Dedifferentiated amniotic fluid mesenchymal stem cell (primary cell): ENCODE data around the gene LGALS3.
A peak's percentile ranks its signal among the peaks of the same experiment; 100 is the strongest.

Experiments
- DNase-seq: peaks from one replicate; pipeline ENCODE4 v3.0.0-alpha.2; 2016; ENCODE audit errors: extremely low spot score

Gene LGALS3

DNA sequence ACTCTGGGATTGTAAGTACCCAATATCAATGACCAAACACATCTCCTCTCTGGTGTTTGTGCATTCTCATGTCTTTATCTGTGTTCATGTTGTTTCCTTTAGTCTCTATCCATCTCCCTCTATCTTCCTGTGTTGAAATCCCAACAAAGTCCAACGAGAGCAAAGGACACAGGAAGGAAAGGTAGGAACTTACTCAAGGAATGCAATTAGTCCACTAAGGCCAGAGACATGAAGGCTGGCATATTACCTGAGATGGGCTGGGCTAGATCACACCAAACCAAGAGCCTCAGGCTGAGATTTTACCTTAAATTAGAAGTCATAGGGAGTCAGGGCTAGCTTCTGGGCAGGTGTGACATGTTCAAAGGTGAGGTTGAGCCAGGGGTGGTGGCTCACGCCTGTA lies 14.3 kb upstream of the LGALS3 start:
- no peak for DNase-seq

DNA sequence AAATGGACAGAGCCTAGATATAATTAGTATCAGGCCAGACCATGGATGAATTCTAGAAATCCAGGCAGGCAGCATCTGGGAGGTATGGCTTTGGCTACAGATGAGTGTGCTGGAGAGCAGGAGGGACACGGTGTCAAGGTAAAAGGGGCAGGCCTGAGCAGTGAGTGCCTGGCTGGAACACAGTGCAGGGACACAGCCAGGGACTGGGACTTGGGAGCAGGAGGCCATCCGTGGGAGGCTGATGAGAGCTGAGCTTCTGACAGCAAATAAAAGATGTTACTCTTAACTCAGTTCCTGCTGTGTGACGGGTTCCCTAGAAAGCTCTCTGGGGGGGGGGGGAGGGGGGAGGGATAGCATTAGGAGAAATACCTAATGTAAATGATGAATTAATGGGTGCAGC lies 13.6 kb upstream of the LGALS3 start:
- DNase-seq = no peak

DNA sequence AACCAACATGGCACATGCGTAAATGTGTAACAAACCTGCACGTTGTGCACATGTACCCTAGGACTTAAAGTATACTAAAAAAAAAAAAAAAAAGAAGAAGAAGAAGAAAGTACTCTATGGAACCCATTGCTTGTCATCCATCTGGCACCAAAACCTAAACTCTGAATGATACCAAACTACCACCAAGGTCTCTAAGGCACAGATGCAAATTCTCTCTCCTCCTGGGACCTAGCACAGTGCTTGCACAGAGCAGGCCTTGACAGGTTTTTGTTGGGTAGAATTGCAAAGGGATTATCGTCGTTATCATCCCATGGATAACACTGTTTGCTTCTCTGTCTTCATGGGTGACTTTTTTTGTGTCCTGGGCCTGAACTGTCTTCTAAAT lies 13.2 kb upstream of the LGALS3 start:
- DNase-seq = no peak

DNA sequence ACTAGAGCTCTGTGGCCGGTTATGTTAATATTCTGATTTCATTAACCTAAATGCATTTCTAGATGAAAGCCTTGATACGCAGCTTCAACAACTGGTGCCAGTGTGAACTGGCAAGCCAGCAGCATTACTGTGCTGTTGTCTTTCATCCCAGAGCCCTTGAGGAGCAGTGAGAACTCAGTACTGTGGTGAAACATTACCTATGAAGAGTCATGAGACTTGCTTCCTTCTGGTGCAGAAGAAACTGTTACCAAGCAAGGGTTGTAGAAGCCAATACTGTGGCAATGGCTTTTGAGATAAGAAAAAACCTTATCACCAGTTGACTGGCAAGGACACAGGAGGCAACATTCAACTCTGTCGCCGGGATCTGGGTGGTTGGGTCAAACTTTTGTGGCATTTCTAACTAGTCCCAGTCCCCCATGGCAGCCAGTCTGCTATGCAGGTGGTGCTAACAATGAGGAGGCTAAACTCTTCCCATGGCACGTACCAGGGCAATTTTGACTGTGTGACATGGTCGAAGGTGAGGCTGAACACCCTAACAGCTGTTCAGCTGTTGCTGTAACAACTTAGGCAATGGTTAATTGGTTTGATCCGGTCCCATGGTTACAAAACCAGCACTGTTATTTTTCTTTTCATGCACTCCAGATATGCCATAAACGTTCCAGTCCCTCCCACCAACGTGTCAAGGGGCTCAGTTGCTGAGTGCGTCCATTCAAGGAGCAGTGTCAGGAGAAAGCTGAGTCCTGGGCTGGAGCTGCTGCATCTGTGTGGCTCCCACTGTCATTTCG lies 12.6 kb upstream of the LGALS3 start:
- no peak for DNase-seq

DNA sequence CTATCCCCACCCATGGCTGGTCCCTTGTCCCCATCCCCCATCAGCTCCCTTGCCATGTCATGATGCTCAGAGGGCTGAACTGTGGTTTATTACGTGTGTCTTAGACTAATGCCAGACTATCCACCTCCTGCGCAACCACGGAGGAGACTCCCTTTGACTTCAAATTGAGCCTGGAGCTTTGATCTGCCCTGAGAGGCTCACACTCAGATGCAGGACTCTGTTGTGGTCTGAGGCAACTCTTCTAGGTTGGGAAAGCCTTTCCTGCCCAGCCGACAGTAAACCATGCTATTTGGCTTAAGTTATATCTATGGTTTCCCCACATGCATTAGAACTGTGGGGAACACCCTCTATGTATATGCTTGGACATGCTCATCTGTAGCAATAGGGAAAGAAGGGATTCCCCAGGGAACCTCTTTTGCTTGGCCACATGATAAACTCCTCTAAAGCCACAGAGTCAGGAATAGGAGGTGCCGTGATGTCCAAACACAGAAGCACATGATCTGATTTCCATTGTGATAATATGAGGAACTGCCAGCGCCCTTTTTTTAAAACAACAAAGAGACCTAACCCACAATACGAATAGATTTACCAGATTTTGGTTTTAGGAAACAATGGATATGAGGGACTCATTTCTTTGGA lies 11.1 kb upstream of the LGALS3 start:
- DNase-seq = no peak

DNA sequence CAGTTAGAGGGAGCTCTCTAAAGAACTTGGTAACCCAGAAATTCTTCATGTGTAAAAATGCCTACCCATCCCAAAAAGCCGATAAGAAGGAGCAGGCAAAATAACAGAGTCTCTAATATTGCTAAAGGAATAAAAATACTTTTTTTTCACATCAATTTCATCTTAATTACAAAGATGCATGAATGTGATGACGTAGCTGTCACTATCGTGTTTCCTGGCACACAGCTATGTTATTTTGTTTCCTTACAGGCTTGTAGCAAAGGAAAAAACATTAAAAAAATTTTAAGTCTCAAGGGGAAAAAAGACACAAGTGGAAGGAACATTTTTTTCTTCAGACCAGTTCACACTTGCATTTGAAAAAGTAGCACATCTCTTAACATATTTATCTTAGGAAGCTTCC lies 10.3 kb upstream of the LGALS3 start:
- DNase-seq = no peak

DNA sequence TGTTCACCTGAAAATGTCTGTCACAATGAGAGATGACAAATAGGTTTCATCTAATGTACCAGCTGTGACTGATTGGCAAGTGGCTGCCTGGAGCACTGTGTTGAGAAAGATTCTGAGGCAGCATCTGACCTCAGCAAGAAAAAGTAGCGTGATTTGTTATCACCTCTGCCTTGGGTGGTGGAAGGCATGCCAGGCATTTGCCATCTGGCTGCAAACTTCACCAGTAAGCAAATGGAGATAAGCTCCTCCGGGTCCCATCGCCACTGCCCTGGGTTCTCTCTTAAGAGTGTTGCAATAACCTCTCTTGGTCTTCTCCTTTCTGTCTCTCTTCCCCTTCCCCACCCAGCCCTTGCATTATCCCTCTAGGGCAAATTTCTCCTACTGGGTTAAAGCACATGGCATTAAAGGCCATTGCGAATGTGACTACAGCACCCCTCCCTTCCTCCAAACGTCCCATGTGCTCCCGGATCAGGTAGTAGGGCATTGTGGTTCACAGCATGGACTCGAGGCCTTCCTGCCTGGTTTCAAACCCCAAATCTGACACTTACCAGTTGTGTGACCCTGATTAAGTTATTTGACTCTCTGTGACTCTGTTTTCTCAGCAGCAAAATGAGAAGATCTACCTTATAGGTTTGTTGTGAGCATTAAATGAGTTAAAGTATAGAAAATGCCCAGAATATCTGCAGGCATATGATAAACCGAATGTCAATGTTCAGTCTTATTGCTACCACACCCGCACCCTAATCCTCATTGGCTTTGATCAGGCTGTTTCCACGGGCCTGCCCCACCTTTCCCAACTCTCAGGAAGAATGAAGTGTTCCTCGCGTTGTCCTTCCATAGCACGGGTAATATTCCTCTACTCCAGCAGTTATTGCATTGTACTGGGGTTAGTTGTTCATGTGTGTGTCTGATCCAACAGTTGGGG lies 8.2 kb upstream of the LGALS3 start:
- DNase-seq = no peak

DNA sequence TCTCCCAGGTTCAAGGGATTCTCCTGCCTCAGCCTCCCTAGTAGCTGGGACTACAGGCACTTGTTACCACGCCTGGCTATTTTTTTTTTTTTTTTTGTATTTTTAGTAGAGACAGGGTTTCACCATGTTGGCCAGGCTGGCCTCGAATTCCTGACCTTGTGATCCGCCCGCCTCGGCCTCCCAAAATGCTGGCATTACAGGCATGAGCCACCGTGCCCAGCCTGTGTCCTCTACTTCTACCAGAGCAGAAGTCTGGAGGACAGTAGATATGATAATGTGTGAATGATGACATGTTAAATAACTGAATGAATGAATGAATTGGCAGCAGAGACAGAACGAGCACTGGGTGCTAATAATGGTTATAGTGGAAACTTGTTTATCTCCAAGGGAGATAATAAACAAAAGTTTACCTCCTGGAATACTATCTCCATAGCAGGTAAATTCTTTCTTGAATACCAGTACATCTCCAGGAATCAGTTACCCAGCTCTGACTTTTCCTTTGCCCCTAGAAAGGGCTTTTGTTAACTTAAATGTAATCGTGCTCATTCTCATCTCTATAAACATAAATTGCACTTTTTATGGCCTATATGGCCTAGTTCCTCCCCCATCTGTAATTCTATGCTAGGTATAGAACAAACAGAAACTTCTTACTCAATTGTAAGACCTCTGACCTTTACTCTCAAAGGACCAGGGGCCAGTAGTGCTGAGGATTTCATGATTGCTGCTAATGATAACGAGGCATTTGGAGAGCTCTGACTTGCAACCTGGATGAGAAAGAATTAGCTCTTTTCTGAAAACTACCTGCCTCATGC lies 7.2 kb upstream of the LGALS3 start:
- DNase-seq = no peak

DNA sequence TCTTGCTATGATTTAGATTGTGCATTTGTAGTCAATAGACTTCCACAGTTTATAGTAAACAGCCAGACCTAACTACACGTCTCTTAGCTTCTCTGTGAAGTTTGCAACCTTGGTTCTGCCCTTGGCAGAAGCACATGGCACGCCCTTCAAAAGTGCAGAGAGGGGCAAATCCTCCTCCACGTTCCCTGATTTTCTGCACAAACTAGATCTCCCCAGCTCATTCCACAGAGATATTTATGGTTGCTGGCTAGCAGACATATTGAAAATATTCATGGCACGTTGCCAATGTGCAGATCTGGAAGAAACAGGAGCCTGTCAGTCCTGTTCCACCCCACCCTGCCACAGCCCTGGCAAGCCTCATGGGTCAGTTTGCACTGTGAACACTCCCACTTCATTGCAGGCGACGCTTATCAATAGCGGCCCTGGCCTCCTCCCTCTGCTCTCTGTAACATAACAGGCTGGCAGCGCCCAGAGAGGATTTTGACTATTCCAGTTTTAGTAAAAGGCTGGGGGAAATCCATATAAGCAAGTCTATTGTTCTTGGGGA lies 6.5 kb upstream of the LGALS3 start:
- DNase-seq = no peak

DNA sequence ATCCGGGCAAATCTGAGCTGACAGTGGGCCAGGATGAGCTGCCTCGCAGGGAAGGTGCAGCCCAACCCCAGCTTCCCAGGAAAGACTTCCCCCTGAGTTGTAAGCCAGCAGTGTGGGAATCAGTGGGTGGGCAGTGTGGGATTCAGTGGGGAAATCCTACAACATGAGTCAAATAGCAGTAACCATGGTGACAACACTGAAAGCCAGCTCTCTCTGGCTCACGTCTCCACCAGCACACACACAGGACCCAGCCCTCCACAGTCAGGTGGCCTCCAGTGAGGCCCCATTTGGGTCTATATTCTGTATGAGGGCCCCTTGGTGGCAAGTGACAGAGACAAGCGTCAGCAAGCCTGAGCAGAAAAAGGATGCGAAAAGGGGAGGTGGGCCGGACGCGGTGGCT lies 6.0 kb upstream of the LGALS3 start:
- DNase-seq = peak; percentile 63

DNA sequence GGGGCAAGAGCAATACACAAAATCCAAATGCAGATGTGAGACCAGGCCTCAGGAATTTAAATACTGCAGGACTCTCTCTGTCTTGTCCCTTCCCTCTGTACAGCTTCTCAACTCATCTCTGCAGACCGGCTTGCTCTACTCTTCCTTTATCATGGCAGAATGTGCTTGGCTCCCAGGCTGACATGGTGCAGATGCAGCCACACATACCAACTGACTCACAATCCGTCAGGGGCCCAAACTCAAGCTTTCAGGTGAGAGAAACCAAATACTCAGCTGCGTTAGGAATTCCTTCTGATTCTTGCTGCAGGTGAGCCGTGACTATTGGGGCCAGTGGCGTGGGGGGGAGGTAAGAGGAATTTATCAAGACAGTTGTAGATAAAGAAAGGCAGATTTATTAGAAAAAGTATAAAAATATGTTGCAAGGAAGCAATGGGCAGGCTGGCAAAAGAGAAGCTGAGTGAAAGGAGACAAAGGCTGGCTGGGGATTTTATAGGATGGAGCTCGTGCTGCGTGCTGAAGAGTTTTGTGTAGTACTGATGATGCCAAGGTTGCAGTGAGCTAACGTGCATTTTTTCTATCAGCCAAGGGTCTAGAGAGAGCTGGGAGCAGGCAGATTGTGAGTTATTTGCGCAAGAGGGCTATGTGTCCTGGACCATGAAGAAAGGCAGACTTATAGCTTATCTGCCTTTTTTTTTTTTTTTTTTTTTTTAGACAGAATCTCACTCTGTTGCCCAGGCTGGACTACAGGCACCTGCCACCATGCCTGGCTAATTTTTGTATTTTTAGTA lies 5.0 kb upstream of the LGALS3 start:
- no peak for DNase-seq

DNA sequence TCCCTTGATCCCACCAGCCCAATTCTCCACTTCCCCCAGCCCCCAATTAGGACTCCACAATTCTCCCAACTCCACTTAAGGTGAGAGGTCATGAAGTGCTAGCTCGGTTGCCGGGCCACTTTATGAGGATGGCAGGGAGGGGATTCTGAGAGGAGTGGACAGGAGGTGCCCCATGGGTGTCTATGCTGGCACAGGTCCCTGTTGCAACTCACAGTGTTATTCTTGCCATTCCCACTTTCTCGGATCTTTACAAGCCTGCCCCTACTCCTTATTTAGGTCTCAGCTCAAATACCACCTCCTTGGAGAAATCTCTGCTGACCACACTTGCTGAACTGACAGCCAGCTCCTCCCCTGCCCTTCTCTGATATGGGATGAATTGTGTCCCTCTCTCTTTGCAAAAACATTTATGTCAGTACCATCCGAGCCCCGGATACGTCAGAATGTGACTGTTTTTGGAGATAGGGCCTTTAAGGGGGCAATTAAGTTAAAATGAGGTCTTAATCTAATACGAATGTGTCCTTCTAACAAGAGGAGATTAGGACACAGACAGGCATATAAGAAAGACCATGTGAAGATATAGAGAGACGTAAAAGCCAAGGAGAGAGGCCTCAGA lies 4.2 kb upstream of the LGALS3 start:
- DNase-seq = no peak

DNA sequence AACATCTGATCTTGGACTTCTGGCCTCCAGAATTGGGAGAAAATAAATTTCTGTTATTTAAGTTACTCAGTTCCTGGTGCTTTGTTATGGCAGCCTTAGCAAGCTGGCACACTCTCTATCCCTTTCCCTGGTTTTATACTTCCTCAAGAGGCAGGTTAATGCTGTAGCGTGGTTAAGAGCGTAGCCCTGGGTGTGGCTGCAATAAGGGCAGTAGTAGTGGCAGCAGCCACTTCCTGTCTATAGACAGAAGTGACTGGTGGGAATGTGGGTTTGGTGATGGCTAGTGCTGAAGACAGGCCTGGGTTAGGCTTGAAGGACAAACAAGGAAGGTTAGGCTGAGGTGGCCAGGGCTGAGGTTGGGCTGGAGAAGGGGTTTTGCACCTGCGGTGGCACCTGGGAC lies 3.6 kb upstream of the LGALS3 start:
- DNase-seq = no peak

DNA sequence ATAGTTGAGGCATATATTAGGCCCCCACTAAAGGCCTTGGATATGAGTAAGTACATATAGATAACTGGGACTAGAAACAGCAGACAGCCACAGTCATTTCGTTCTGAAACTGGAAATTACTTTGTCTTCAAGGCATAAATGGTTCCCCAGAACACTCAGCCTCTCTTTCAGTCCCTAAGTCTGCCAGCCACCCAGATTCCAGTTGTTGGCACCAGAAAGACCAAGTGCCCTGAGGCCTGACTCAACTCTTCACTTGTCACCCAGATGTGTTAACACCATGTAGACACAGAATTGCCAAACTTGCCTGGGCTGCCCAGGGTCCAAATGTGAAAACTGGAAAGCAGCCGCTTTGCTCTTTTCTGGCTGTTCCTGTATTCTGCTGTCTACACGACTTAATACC lies 3.0 kb upstream of the LGALS3 start:
- DNase-seq = no peak

DNA sequence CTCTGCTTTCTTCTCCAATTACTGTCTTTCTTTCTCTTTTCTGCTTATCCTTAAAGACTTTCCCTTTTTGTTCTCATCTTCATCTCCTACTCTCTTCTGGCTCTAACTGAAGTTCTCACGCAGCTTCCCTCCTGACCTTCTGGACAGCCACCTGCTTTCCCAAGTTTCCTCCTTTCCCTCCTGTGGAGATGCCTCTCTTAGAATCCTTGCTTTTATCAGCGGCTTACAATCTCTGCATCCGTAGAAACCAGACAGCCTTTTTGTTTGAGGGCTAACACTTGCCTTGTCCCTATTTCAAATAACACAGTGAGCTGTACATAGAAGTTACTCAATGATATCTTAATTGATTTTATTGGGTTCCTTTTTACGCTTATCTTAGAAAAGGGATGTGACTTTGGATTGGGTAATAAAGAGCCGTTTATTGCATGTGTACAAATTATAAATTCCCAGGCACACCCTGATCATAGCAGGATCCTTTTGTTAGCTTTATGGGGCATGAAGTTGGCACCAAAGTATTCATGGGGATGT lies 2.1 kb upstream of the LGALS3 start:
- no peak for DNase-seq

DNA sequence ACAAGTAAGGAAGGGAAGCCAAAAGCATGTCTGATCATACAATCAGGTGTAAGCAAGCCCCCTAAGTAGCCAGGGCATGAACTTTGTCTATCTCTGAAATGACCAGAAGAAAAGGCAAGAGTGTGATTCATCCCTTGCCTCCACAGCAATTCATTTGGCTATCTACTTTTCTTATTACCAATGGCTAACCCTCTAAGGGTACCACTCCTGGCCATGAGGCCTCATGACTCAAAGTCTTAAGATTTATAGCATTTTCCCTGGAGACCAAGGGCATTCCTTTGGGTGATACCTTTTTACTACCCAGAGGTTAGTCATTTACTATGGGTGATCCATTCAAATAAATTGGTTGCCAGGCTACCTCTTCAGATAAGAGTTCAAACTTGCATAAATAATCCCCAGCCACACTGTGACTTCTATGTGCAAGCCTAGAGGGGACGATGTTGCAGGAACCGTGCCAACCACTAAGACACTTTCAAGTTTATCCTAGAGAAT lies 1.5 kb upstream of the LGALS3 start:
- no peak for DNase-seq

DNA sequence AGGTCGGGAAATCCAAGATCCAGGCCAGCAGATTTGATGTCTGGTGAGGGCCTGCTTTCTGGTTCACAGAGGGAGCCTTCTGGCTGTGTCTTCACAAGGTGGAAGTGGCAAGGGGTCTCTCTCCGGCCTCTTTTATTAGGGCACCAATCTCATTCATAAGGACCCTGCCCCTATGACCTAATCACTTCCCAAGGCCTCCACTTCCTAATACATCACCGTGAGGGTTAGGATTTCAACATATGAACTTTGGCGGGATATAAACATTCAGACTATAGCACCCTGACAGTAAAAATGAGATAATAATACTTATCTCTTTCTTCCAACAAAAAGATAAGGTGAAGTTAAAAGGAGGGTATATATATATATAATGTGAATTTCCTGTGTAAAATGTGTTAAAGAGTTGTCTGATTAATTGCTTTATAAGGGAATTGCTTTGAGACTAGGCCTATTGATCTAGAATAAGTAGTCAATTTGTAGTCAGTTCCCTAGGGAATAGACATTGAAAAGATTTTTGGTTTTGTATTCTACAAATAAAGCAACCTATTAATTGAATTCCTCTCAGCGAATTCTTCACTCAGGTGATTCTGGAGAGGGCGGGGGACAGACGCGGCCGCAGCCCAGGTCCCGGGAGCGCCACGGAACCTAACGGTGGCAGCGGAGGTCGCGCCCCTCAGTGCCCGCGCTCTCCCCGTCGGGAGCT lies 516 bp upstream of the LGALS3 start:
- DNase-seq = no peak

DNA sequence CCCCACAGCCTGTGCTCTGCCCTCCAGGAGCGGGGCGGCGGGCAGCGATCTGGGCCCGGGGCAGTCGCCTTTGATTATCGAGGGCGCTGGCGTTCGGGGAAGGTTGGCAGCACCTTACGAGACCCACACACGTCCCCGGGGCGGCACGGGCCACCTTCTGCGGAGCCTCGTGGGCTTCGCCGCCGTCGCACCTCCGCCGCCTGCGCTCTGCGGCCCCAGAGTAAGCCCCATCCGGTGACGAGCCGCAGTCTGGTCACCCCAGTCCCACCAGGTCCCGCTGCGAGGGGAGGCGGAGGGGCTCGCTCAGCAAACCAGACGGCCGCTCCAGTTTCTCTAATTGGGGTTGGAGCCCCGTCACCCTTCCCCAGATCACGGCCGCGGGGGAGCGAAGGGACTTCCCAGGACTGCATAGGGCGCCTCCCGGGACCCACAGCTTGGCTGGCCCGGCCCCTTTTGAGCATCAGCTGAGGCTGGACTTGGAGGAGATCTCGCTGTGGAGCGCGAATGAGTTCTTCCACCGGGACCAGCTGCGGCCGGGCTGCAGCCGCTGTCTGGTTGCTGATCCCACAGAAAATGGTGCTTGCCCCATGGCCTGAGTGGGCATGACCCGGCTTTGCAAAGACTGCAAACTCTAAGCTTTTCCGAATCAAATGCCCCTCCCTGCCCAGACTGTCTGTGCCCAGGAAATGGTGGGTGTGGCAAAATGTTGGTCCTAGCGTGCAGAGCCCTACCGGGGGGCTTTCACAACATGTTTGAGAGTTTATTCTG lies 560 bp downstream of the LGALS3 start:
- peak; percentile 44 for DNase-seq

DNA sequence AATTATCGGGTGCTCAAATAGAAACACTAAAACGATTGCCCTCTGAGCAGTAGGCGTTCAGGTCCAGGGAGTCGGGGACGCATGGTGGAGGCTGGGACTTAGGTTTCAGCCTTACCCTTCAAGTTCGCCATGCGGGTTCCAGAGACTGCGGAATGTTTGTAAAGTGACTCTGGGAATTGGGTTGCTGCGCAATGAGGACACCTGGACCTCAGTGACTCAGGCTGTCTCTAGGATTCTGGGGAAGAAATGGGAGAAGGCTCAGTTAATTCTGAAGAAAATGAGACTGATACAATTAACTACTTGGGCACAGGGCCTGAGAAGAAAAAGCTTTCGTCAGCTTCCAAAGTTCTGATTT lies 1.1 kb downstream of the LGALS3 start:
- DNase-seq = no peak
